Measurements from ENCODE around the gene HCCS.
A peak's percentile ranks its signal among the peaks of the same experiment; 100 is the strongest.

The HCCS gene

DNA sequence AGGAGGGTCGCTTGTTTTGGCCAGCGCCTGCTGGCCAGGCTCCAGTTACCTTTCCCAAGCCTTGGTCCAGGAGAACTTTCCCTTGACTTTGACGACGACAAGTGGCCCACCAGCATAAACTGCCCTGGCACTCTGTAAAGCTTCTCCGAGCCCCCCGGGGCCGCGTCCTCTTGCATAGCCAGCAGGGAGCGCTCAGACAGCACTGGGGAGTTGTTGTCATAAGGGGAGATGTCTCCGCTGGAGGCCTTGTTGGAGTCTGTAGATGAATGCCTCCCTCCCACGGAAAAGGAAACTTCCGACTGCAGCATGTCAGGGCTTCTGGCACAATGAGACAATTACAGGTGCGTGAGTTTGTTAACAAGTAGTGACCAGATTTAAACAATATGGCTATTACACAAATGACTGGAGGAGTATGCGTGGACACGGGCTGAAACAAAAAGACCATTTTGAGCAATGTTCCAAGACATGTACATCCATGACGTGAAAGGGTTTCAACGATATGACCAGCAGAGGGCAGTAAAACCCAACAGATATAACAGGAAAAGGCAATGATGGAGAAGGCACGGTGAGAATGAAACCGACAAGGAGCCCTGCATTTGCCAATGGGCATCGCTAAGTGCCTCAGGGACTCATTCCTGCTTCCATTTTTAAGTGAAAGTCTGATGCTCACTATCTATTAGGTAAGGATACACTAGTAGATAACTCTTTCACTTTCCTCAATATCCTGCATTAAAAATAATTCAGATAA lies 33.0 kb downstream of the HCCS start:
- no peaks in the 10 kb centered on the region for H3K27me3 ChIP-seq (ENCODE audit: control insufficient read depth, insufficient read depth, low read length)
- DNase-seq (ENCODE audit: low read depth, low spot score): peak; percentile 43

DNA sequence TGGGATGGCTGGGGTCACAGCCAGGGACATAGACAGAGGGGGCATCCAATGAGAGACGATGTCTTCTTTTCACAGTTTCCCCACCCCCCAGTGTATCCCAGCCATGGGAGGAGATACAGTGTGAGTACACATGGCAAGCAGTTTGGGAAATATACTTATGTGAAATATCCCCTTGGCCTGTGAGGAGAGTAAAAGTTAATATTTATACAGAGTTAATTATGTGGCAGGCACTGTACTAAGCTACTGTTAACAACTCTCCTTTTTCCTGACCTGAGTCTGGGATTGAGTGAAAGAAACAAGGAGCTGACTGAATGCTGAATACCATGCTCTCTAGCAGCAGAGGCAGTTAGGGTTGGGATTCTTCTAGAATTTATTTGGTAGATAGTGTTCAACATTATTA lies 35.3 kb downstream of the HCCS start:
- no CpG with 5 or more reads among the region's 1 CpG for WGBS (ENCODE audit: insufficient coverage, insufficient read length)
- H3K4me3 ChIP-seq (ENCODE audit: low read length): no peak overlapping the region
- H3K27ac ChIP-seq (ENCODE audit: low read length): no peak overlapping the region
- DNase-seq (ENCODE audit: low read depth, low spot score): no peak
- H3K27me3 ChIP-seq (ENCODE audit: control insufficient read depth, insufficient read depth, low read length): no peaks in the 10 kb centered on the region
- H3K4me1 ChIP-seq (ENCODE audit: control insufficient read depth, insufficient read depth, low read length): no peaks in the 10 kb centered on the region
- H3K9me3 ChIP-seq (ENCODE audit: control insufficient read depth, insufficient read depth, low read length): no peaks in the 10 kb centered on the region
- H3K36me3 ChIP-seq (ENCODE audit: control insufficient read depth, insufficient read depth, low read length): no peaks in the 10 kb centered on the region

More for the DNA sequence above, 33.0 kb downstream of the HCCS start:
- Histone ChIP-seq H3K36me3 (ENCODE audit: control insufficient read depth, insufficient read depth, low read length) (no peaks in the 10 kb centered on the region), H3K4me3 (ENCODE audit: low read length) (no peak overlapping the region), H3K27ac (ENCODE audit: low read length) (no peak overlapping the region), H3K4me1 (ENCODE audit: control insufficient read depth, insufficient read depth, low read length) (no peaks in the 10 kb centered on the region), H3K9me3 (ENCODE audit: control insufficient read depth, insufficient read depth, low read length) (no peaks in the 10 kb centered on the region)
- no CpG with 5 or more reads among the region's 20 CpGs for WGBS (ENCODE audit: insufficient coverage, insufficient read length)

DNA sequence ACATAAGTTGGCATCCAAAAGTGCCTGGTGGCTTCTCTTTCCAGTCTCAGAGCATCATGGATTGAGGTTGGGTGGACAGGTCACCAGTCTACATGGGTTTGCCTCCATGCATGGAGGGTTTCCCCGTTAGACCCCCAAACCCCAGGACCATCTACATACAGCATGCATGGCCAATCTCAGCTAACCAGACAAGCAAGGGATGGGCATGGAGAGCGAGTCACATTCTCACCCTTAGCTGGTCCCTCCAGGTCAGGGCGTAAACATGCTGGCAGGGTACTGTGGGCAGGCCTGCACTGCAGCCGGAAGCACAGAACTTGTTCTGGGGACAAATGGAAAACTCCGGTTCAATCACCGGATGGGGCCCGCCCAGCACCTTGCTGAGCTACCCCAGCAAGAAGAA lies 37.3 kb downstream of the HCCS start:
- H3K9me3 ChIP-seq (ENCODE audit: control insufficient read depth, insufficient read depth, low read length): no peaks in the 10 kb centered on the region
- DNase-seq (ENCODE audit: low read depth, low spot score): no peak
- no peaks in the 10 kb centered on the region for H3K27me3 ChIP-seq (ENCODE audit: control insufficient read depth, insufficient read depth, low read length)
- no CpG with 5 or more reads among the region's 7 CpGs for WGBS (ENCODE audit: insufficient coverage, insufficient read length)
- no peak overlapping the region for H3K27ac ChIP-seq (ENCODE audit: low read length)
- H3K4me3 ChIP-seq (ENCODE audit: low read length): no peak overlapping the region
- no peaks in the 10 kb centered on the region for H3K36me3 ChIP-seq (ENCODE audit: control insufficient read depth, insufficient read depth, low read length)
- no peaks in the 10 kb centered on the region for H3K4me1 ChIP-seq (ENCODE audit: control insufficient read depth, insufficient read depth, low read length)

DNA sequence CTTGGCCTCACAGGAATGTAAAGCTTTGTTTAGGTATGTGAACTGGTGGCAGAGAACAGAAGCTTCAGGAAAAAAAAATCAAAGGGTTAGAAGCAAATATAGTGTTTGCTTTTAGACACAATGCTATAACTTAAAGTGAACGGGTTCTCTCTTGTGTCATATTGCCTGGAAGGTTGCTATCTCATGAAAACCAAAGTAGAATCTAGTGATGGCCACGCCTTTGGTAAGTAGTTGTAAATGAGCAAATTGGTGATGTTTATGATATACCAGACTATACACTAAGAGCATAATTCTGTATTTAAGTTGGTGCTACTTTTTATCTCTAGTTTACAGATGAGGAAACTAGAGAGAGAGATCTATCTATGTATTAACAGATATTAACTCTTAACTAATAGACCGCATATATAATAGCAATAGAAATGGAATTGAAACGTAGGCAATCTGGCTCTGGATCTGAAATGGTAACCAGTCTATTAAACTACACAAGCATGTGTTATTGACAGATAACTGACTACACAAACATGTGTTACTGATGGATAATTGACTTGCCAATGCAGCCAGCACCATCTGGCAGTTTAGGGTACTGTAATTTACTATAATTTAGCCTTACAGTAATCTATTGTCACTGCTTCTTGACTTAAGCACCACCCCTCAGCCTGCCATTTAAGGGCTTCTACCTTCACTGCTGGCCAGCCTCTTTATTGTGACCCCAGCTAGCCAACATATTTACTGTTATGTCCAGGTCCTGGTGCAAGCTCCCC lies 40.8 kb downstream of the HCCS start:
- no peaks in the 10 kb centered on the region for H3K4me1 ChIP-seq (ENCODE audit: control insufficient read depth, insufficient read depth, low read length)
- WGBS (ENCODE audit: insufficient coverage, insufficient read length): no CpG with 5 or more reads among the region's 4 CpGs
- DNase-seq (ENCODE audit: low read depth, low spot score): no peak

DNA sequence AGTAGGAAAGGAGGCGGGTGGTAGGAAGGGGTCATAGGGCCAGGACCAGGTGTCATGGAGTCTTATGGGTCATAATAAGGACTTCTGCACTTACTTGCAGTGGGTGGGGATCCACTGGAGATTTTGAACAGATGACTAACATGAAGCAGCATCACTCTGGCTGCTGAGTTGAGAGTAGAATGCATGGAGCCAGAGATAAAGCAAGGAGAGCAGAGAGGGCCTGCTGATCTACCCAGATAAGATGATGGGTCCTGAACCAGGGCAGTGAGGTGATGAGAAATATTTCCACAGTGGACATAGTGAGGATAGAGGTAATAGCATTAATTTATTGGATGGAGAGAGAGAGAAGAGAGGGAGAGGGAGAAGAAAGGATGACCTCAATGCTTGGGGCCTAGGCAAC lies 48.0 kb downstream of the HCCS start:
- H3K27me3 ChIP-seq (ENCODE audit: control insufficient read depth, insufficient read depth, low read length): no peaks in the 10 kb centered on the region
- no peak overlapping the region for H3K27ac ChIP-seq (ENCODE audit: low read length)

More for the DNA sequence above, 40.8 kb downstream of the HCCS start:
- no peak overlapping the region for H3K27ac ChIP-seq (ENCODE audit: low read length)
- H3K4me3 ChIP-seq (ENCODE audit: low read length): no peak overlapping the region
- no peaks in the 10 kb centered on the region for H3K27me3 ChIP-seq (ENCODE audit: control insufficient read depth, insufficient read depth, low read length)
- no peaks in the 10 kb centered on the region for H3K9me3 ChIP-seq (ENCODE audit: control insufficient read depth, insufficient read depth, low read length)
- H3K36me3 ChIP-seq (ENCODE audit: control insufficient read depth, insufficient read depth, low read length): no peaks in the 10 kb centered on the region

DNA sequence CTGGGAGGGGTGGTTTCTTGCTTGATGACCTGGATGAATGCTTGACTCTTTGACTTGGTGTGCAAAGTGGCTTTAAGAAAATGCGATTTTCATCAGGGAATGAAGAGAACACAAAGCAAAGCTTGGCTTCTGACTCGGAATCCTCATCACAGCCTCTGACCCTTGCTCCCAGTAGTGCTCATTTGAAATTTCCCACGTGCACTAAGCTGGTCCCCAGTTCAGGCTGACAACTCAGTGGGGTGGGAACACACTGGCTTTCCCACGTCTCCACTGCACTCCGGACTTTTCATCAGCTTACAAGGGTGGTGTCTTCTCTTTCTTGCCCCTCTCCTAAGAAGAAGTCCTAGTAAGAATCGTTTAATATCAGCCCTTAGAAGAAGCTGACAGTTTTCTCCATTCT lies 53.3 kb downstream of the HCCS start:
- Histone ChIP-seq H3K27ac (ENCODE audit: low read length) (no peak overlapping the region), H3K4me3 (ENCODE audit: low read length) (no peak overlapping the region), H3K9me3 (ENCODE audit: control insufficient read depth, insufficient read depth, low read length) (no peaks in the 10 kb centered on the region), H3K27me3 (ENCODE audit: control insufficient read depth, insufficient read depth, low read length) (no peaks in the 10 kb centered on the region), H3K36me3 (ENCODE audit: control insufficient read depth, insufficient read depth, low read length) (no peaks in the 10 kb centered on the region), H3K4me1 (ENCODE audit: control insufficient read depth, insufficient read depth, low read length) (no peaks in the 10 kb centered on the region)
- WGBS (ENCODE audit: insufficient coverage, insufficient read length): no CpG with 5 or more reads among the region's 6 CpGs
- DNase-seq (ENCODE audit: low read depth, low spot score): no peak

More for the DNA sequence above, 48.0 kb downstream of the HCCS start:
- no peaks in the 10 kb centered on the region for H3K9me3 ChIP-seq (ENCODE audit: control insufficient read depth, insufficient read depth, low read length)
- no peak for DNase-seq (ENCODE audit: low read depth, low spot score)
- no CpG with 5 or more reads among the region's 1 CpG for WGBS (ENCODE audit: insufficient coverage, insufficient read length)
- H3K4me3 ChIP-seq (ENCODE audit: low read length): no peak overlapping the region
- no peaks in the 10 kb centered on the region for H3K36me3 ChIP-seq (ENCODE audit: control insufficient read depth, insufficient read depth, low read length)
- H3K4me1 ChIP-seq (ENCODE audit: control insufficient read depth, insufficient read depth, low read length): no peaks in the 10 kb centered on the region

DNA sequence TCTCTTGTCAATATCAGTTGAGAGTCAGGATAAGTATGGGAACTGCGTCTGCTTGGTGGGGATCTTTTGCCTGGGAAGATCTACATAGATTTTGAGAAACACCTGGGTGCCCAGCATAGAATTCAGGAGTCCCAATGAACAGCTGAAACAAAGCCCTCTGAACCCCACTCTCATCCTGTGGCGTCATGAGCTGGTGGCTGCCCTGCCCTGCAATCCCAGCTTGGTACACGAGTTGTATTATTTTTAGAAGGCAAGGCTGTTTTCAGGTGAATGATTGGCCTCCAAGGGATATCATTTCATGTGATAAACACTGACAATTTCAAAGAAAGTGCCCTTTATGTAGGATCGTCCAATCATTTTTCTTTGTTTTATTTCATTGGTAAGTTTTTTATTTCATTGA lies 60.8 kb downstream of the HCCS start:
- whole genome bisulfite sequencing (ENCODE audit: insufficient coverage, insufficient read length): no CpG with 5 or more reads among the region's 4 CpGs
- H3K36me3 ChIP-seq (ENCODE audit: control insufficient read depth, insufficient read depth, low read length): no peaks in the 10 kb centered on the region
- DNase-seq (ENCODE audit: low read depth, low spot score): no peak
- H3K9me3 ChIP-seq (ENCODE audit: control insufficient read depth, insufficient read depth, low read length): no peaks in the 10 kb centered on the region
- H3K4me3 ChIP-seq (ENCODE audit: low read length): no peak overlapping the region
- H3K4me1 ChIP-seq (ENCODE audit: control insufficient read depth, insufficient read depth, low read length): no peaks in the 10 kb centered on the region
- no peak overlapping the region for H3K27ac ChIP-seq (ENCODE audit: low read length)
- H3K27me3 ChIP-seq (ENCODE audit: control insufficient read depth, insufficient read depth, low read length): no peaks in the 10 kb centered on the region

DNA sequence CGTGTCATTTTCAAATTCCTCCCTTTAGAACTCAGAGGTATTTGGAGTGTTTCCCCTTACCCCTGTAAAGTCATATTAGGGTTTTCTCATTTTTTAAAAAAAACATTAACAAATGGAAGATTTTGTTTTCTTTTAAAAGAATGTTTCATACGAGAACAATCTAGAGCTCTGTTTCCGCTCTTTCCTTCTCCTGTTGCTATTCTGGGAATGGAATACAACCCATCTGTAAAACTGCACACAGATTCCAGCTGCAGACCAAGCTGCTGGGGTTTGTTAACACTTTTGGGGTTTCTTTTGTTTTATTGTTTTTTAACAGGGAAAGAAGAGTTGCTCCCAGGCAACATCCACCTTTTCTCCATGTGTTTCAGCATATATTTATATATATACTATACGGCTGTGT lies 61.3 kb downstream of the HCCS start:
- Histone ChIP-seq H3K36me3 (ENCODE audit: control insufficient read depth, insufficient read depth, low read length) (no peaks in the 10 kb centered on the region), H3K4me1 (ENCODE audit: control insufficient read depth, insufficient read depth, low read length) (no peaks in the 10 kb centered on the region), H3K4me3 (ENCODE audit: low read length) (no peak overlapping the region), H3K27ac (ENCODE audit: low read length) (no peak overlapping the region), H3K9me3 (ENCODE audit: control insufficient read depth, insufficient read depth, low read length) (no peaks in the 10 kb centered on the region), H3K27me3 (ENCODE audit: control insufficient read depth, insufficient read depth, low read length) (no peaks in the 10 kb centered on the region)
- no peak for DNase-seq (ENCODE audit: low read depth, low spot score)
- WGBS (ENCODE audit: insufficient coverage, insufficient read length): no CpG with 5 or more reads among the region's 4 CpGs
